OCI-LY3 (cell line): Measurements from ENCODE around the gene PDHX.

Source experiments
- H2AFZ ChIP-seq: fragments of 200-600, 300-600 bp; shearing (Covaris generic); 2 replicates; pipeline ENCODE4 v1.6.0; 2014; ENCODE audit warnings: antibody characterized with exemption, low read depth, low read length
- H3K27ac ChIP-seq: fragments of 200-600, 300-600 bp; sonication (generic); 2 replicates; pipeline ENCODE4 v1.5.1; 2014; ENCODE audit warnings: mild to moderate bottlenecking, low read length, moderate library complexity, mixed read lengths
- H3K27me3 ChIP-seq: fragments of 200-600, 300-600 bp; sonication (generic); 2 replicates; pipeline ENCODE4 v1.6.1; 2014; ENCODE audit warnings: low read depth, low read length, mixed read lengths
- H3K36me3 ChIP-seq: fragments of 200-600, 300-600 bp; sonication (generic); replicated peaks from 2 replicates; pipeline ENCODE3; 2014; ENCODE audit warnings: low read depth, low read length, mixed read lengths
- H3K4me1 ChIP-seq: fragments of 300-600, 200-600 bp; sonication (generic); 2 replicates; pipeline ENCODE4 v1.6.1; 2014; ENCODE audit warnings: low read length, mixed read lengths
- H3K4me2 ChIP-seq: fragments of 200-600, 300-600 bp; sonication (generic); 2 replicates; pipeline ENCODE4 v1.6.1; 2014; ENCODE audit warnings: low read length, mixed read lengths
- H3K4me3 ChIP-seq: fragments of 300-600, 200-600 bp; sonication (generic); 2 replicates; pipeline ENCODE4 v1.5.1; 2014; ENCODE audit warnings: antibody characterized with exemption, mild to moderate bottlenecking, low read length, moderate library complexity
- H3K79me2 ChIP-seq: fragments of 300-600, 200-600 bp; shearing (Covaris generic); 2 replicates; pipeline ENCODE4 v1.6.1; 2014; ENCODE audit warnings: mild to moderate bottlenecking, low read length, mixed read lengths
- H3K9ac ChIP-seq: fragments of 300-600, 200-600 bp; shearing (Covaris generic); 2 replicates; pipeline ENCODE4 v1.6.0; 2014; ENCODE audit warnings: mild to moderate bottlenecking, low read length, moderate library complexity
- H3K9me3 ChIP-seq: fragments of 200-600, 300-600 bp; shearing (Covaris generic); 2 replicates; pipeline ENCODE4 v1.6.1; 2014; ENCODE audit warnings: low read length, mixed read lengths; ENCODE audit not compliant: insufficient read depth
- H4K20me1 ChIP-seq: fragments of 200-600, 300-600 bp; sonication (generic); 2 replicates; pipeline ENCODE4 v1.6.1; 2016; ENCODE audit warnings: low read length, mixed read lengths; ENCODE audit not compliant: insufficient read depth
- EZH2phosphoT487 ChIP-seq: fragments of 200-600 bp; shearing (Covaris generic); IDR thresholded peaks from 2 replicates; pipeline ENCODE4 v1.6.1; 2018; ENCODE audit warnings: antibody characterized with exemption, mixed run types, low read depth
- TF ChIP-seq, protein P1 (sequence below): fragments of 200-600, 300-600 bp; sonication (generic); IDR thresholded peaks from 2 replicates; pipeline ENCODE4 v1.5.1; 2014; ENCODE audit warnings: antibody characterized with exemption, low read length, low read depth

Gene PDHX

DNA sequence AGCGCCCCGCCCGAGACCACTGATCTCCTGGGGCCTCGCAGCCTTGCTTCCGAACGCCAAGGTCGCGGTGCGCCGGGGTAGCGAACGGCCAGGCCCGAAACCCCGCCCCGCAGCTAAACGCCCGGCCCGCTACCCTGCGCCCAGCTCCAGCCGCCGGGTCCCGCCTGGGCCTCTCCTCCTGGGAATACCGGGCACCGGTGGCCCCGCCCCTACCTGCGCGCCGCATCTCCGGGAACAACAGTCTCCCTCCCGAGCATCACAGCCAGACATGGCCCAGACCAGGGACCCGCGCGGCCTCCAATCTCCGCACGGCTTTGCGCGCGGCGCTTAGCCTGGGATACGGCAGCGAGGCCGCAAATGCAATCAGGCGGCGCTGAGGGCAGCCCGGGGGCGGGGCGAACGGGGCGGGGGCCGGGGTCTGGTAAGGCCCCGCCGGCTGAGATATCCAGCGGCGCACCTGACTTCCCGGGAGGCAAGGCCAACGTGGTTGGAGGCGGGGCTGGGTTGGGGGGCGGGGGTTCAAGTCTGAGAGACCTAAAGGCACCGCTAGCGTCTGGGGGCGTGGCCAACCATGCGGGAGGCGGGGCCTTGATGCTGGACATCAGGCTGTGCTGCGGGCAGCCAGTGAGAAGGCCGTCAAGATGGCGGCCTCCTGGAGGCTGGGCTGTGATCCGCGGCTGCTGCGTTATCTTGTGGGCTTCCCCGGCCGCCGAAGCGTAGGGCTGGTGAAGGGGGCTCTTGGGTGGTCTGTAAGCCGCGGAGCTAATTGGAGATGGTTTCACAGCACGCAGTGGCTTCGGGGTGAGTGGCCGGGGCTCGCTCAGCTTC lies at the start of gene PDHX, which contains the start of gene APIP:
TSS of gene PDHX (plus strand) at position 604 of the 828 bp plus-strand sequence. CDS start at position 642, 38 bp downstream.
TSS of gene APIP (minus strand) at position 365 of the 828 bp plus-strand sequence. CDS start at position 270, 95 bp downstream.
- Histone ChIP-seq H3K9ac (peak within 1 kb of the TSS; percentile 91), H3K27ac (peak within 1 kb of the TSS; percentile 70), H2AFZ (peak within 1 kb of the TSS; percentile 94), H3K4me2 (peak within 1 kb of the TSS; percentile 91), H3K9me3 (no peaks in the 10 kb centered on the region), H3K27me3 (no peaks in the 10 kb centered on the region), H3K36me3 (peaks cover 7% of the 10 kb centered on the region), H3K79me2 (peaks cover 44% of the 10 kb centered on the region), H4K20me1 (no peaks in the 10 kb centered on the region), H3K4me3 (peak within 1 kb of the TSS; percentile 95), H3K4me1 (peaks cover 14% of the 10 kb centered on the region)
- TF ChIP-seq EZH2phosphoT487 = no peak
- TF ChIP-seq, protein P1, sequence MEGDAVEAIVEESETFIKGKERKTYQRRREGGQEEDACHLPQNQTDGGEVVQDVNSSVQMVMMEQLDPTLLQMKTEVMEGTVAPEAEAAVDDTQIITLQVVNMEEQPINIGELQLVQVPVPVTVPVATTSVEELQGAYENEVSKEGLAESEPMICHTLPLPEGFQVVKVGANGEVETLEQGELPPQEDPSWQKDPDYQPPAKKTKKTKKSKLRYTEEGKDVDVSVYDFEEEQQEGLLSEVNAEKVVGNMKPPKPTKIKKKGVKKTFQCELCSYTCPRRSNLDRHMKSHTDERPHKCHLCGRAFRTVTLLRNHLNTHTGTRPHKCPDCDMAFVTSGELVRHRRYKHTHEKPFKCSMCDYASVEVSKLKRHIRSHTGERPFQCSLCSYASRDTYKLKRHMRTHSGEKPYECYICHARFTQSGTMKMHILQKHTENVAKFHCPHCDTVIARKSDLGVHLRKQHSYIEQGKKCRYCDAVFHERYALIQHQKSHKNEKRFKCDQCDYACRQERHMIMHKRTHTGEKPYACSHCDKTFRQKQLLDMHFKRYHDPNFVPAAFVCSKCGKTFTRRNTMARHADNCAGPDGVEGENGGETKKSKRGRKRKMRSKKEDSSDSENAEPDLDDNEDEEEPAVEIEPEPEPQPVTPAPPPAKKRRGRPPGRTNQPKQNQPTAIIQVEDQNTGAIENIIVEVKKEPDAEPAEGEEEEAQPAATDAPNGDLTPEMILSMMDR = no peak

DNA sequence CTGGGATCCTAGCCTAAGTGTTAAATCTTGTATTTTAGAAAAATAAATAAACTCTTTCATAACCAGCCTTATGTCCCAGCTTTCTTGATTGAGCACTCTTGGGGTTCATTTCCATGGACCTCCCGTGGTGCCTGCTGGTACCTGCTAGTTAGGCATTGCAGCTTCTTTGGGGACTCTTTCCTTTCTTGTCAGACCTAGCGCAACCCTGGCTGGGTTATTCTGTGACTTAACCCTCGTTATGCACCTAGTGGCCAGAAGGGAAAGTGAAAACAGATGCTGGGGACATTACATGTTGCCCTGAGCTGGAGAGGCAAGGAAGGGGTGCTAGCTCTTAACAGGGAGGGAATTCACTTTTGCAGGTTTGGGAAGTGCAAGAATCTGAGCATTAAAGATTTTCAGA lies 47.0 kb upstream of the PDHX start:
- Histone ChIP-seq H3K9me3 (no peaks in the 10 kb centered on the region), H3K9ac (no peak overlapping the region), H3K4me1 (peaks cover 1% of the 10 kb centered on the region; the same call in 1 of the 2 replicates), H3K27ac (no peak overlapping the region), H3K36me3 (no peaks in the 10 kb centered on the region), H3K27me3 (no peaks in the 10 kb centered on the region), H3K4me3 (no peak overlapping the region), H4K20me1 (no peaks in the 10 kb centered on the region), H3K79me2 (no peaks in the 10 kb centered on the region), H3K4me2 (no peak overlapping the region), H2AFZ (no peak overlapping the region)
- TF ChIP-seq, protein P1 = peak; percentile 18; the same call in 1 of the 2 replicates
- no peak for TF ChIP-seq EZH2phosphoT487

DNA sequence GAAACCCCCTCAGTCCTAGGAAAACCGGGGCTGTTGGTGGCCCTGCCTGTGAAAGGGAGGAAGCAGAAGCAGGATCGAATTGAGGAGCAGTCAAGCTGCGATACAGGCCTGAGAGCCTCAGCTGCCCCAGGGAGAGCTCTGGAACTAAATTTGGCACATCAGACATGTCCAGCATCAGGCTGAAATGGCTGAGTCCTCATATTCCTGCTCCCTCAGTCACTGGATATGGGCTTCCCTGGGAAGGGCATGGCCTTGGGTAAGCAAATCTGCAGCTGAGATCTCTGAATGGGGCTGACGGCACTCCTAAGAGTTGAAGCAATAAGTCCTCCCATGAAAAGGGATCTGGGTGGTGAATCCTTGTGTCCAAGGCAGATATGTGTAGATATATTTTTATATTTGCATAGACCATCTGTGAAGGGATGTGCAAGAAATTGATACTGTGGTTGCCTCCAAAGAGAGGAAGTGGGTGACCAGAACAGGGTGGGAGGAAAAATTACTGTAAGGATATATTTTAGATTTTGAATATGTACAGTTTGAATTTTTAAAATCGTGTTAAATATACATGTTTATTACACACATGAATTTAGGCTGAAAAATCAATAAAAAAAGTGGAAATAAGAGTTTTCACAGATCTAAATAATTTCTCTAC lies 45.7 kb upstream of the PDHX start:
- TF ChIP-seq, protein P1 = no peak
- TF ChIP-seq EZH2phosphoT487 = no peak
- Histone ChIP-seq H2AFZ (no peak overlapping the region), H3K4me3 (no peak overlapping the region), H3K4me1 (no peaks in the 10 kb centered on the region), H3K9me3 (no peaks in the 10 kb centered on the region), H3K4me2 (no peak overlapping the region), H3K27ac (no peak overlapping the region), H3K27me3 (no peaks in the 10 kb centered on the region), H4K20me1 (no peaks in the 10 kb centered on the region), H3K9ac (no peak overlapping the region), H3K36me3 (no peaks in the 10 kb centered on the region), H3K79me2 (no peaks in the 10 kb centered on the region)

DNA sequence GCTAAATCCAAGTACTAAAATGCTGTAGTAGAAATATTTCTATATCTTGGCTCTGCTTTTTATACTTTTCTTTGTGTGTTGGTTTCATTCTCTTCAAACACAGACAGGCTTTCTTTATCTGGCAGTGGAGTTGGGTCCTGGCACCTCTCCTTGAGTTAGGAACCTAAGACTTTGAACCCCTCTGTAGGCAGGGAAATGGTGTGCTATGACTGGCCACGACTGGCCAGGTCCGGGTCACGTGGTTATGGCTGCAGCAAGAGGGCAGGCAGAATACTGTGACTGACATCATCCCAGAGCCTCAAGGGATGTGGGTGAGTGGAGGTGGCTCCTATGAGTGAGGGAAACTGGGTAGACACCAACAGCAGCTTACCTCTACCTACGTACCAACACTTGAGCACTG lies 42.2 kb upstream of the PDHX start:
- H3K4me3 ChIP-seq = no peak overlapping the region
- no peaks in the 10 kb centered on the region for H3K4me1 ChIP-seq
- H2AFZ ChIP-seq = no peak overlapping the region
- H3K4me2 ChIP-seq = no peak overlapping the region
- H3K9me3 ChIP-seq = no peaks in the 10 kb centered on the region
- H3K27me3 ChIP-seq = no peaks in the 10 kb centered on the region
- H3K36me3 ChIP-seq = no peaks in the 10 kb centered on the region
- H3K9ac ChIP-seq = no peak overlapping the region
- no peaks in the 10 kb centered on the region for H4K20me1 ChIP-seq
- H3K79me2 ChIP-seq = no peaks in the 10 kb centered on the region
- H3K27ac ChIP-seq = no peak overlapping the region
- TF ChIP-seq, protein P1 = no peak
- no peak for TF ChIP-seq EZH2phosphoT487
